ENCODE data around the gene ALOX5. TPM values are rescaled to one million over a fixed set of nuclear protein-coding genes. Genes with fewer than 3 reads are reported as not detected.

ALOX5 gene
- total and polyA plus RNA-seq, 10 of the 15 experiments (the other 5 are each of a cell fraction or from before 2014, with no cell fraction given) = 0.43 to 102 (median 34.2) TPM

GRCh38 chr10:45408421-45409319 is 34.7 kb downstream of the ALOX5 start:
- no peak for FAIRE-seq
- WGBS (ENCODE audit: insufficient coverage, insufficient replicate concordance, low lambda C conversion rate, missing lambda C conversion rate) = 39% methylated on average over 5 of the region's 5 CpGs
- Histone ChIP-seq H3K9me3 (replicated peaks; ENCODE audit: control insufficient read depth, insufficient read depth, low read length) (no peaks in the 10 kb centered on the region; the same call in 2 of the 3 replicates), H3K4me1 (ENCODE audit: control insufficient read depth, insufficient read depth, low read length) (peaks cover 4% of the 10 kb centered on the region; the same call in 1 of the 2 replicates), H3K27me3 (replicated peaks in 1 of 2; ENCODE audit: control insufficient read depth in 2 of 2, insufficient read depth in 2 of 2, low read length in 1 of 2) (peaks cover 0 to 1% of the 10 kb centered on the region in 2 experiments; a peak in 2 of 4 replicates), H2AFZ (ENCODE audit: control insufficient read depth, low read depth, low read length) (no peak overlapping the region), H3K9ac (ENCODE audit: control insufficient read depth, insufficient read depth, low read length) (no peak overlapping the region), H3K79me2 (ENCODE audit: control insufficient read depth, insufficient read depth, low read length) (no peaks in the 10 kb centered on the region; the same call in 1 of the 2 replicates), H3K4me2 (ENCODE audit: control insufficient read depth, insufficient read depth) (no peak overlapping the region), H3K4me3 (no peak overlapping the region), H4K20me1 (ENCODE audit: control insufficient read depth, insufficient read depth) (no peaks in the 10 kb centered on the region), H3K27ac (ENCODE audit: control insufficient read depth, insufficient read depth) (no peak overlapping the region), H3K36me3 (ENCODE audit: control insufficient read depth in 2 of 2, insufficient read depth in 2 of 2, low read length in 1 of 2) (peaks cover 0 to 9% of the 10 kb centered on the region in 2 experiments; a peak in 1 of 4 replicates)
- ChIA-PET RAD21 (ENCODE audit: unreplicated experiment) (interaction anchor here (0.6 kb wide), 1 partner anchor 36 kb away, joined by 3 read pairs; no protein-coding TSS in a partner anchor), POLR2A (no interaction called here), SMC1A (ENCODE audit: uncharacterized antibody, unreplicated experiment) (no interaction called here), CTCF (interaction anchor here (1.6 kb wide), 1 partner anchor 56 kb away, joined by 4 read pairs; no protein-coding TSS in a partner anchor)
- DNase-seq (ENCODE audit: low read depth, low spot score) = no peak
- no TSS peak for BruUV-seq (replicated peaks)
- in situ Hi-C loops (cut with MboI) (no loop called here), intact Hi-C loops (cut with micrococcal nuclease; ENCODE audit: unreplicated experiment) (no loop called here)
- ATAC-seq = no peak; the same call in 2 of the 3 replicates
- TF ChIP-seq TCF7 (IDR thresholded peaks at IDR 0.05; ENCODE audit: borderline replicate concordance) (no peak), MTA2 (IDR thresholded peaks at IDR 0.05; ENCODE audit: low read depth) (no peak), FOXK2 (IDR thresholded peaks at IDR 0.05) (no peak), RUNX3 (IDR thresholded peaks at IDR 0.05; ENCODE audit: low read length) (no peak), ATF2 (IDR thresholded peaks at IDR 0.05; ENCODE audit: low read length) (no peak), ZBTB4 (CRISPR knock-in tag; IDR thresholded peaks at IDR 0.05) (no peak), E2F8 (IDR thresholded peaks at IDR 0.05; ENCODE audit: low read depth, partially characterized antibody) (no peak), RBBP5 (conservative IDR thresholded peaks at IDR 0.05) (no peak), EZH2 (IDR thresholded peaks at IDR 0.05; ENCODE audit: borderline replicate concordance, control insufficient read depth, low read depth, low read length) (no peak), ASH2L (IDR thresholded peaks at IDR 0.05; ENCODE audit: borderline replicate concordance, low read depth) (no peak), PBX3 (IDR thresholded peaks at IDR 0.05; ENCODE audit: insufficient replicate concordance, low read depth, low read length) (no peak), MTA3 (IDR thresholded peaks at IDR 0.05; ENCODE audit: borderline replicate concordance, low read length) (no peak), SMAD1 (IDR thresholded peaks at IDR 0.05; ENCODE audit: low read depth, partially characterized antibody) (no peak), ZZZ3 (IDR thresholded peaks at IDR 0.05; ENCODE audit: control insufficient read depth, insufficient read length, low read depth) (no peak)
